Parathyroid adenoma (tissue), 2 donors: ENCODE measurements around the gene CDKN2D.

Experiments
- H2AFZ ChIP-seq: fragments of 300-600 bp; sonication (generic); one replicate; pipeline ENCODE4 v1.7.0; 2017; ENCODE audit warnings: antibody characterized with exemption, mild to moderate bottlenecking
- H3K27ac ChIP-seq: fragments of 300-600 bp; sonication (generic); one replicate; pipeline ENCODE4 v1.7.0; 2017
- H3K27me3 ChIP-seq: fragments of 300-600 bp; sonication (generic); one replicate; pipeline ENCODE4 v1.7.0; 2017; ENCODE audit warnings: low read length; ENCODE audit not compliant: control insufficient read depth, insufficient read depth
- H3K36me3 ChIP-seq: fragments of 300-600 bp; sonication (generic); one replicate; pipeline ENCODE4 v1.7.0; 2017; ENCODE audit warnings: low read length; ENCODE audit not compliant: control insufficient read depth, insufficient read depth
- H3K4me1 ChIP-seq: fragments of 300-600 bp; sonication (generic); one replicate; pipeline ENCODE4 v1.7.0; 2017; ENCODE audit warnings: control low read depth
- H3K4me2 ChIP-seq: fragments of 300-600 bp; sonication (generic); one replicate; pipeline ENCODE4 v1.7.0; 2017; ENCODE audit warnings: low read length
- H3K4me3 ChIP-seq: fragments of 300-600 bp; sonication (generic); one replicate; pipeline ENCODE4 v1.7.0; 2017; ENCODE audit warnings: low read depth, low read length
- H3K79me2 ChIP-seq: fragments of 300-600 bp; sonication (generic); one replicate; pipeline ENCODE4 v1.7.0; 2017; ENCODE audit warnings: control low read depth
- H3K9ac ChIP-seq: fragments of 300-600 bp; sonication (generic); one replicate; pipeline ENCODE4 v1.7.0; 2017; ENCODE audit warnings: mild to moderate bottlenecking
- H3K9me3 ChIP-seq: fragments of 300-600 bp; sonication (generic); one replicate; pipeline ENCODE4 v1.7.0; 2017; ENCODE audit warnings: low read length; ENCODE audit not compliant: control insufficient read depth
- TF ChIP-seq, protein P1 (sequence below): fragments of 300-600 bp; sonication (generic); IDR thresholded peaks from one replicate; pipeline ENCODE4 v1.7.0; 2017; ENCODE audit warnings: antibody characterized with exemption, mild to moderate bottlenecking
- donor health status: primary hyperparathyroidism.

The CDKN2D gene

DNA sequence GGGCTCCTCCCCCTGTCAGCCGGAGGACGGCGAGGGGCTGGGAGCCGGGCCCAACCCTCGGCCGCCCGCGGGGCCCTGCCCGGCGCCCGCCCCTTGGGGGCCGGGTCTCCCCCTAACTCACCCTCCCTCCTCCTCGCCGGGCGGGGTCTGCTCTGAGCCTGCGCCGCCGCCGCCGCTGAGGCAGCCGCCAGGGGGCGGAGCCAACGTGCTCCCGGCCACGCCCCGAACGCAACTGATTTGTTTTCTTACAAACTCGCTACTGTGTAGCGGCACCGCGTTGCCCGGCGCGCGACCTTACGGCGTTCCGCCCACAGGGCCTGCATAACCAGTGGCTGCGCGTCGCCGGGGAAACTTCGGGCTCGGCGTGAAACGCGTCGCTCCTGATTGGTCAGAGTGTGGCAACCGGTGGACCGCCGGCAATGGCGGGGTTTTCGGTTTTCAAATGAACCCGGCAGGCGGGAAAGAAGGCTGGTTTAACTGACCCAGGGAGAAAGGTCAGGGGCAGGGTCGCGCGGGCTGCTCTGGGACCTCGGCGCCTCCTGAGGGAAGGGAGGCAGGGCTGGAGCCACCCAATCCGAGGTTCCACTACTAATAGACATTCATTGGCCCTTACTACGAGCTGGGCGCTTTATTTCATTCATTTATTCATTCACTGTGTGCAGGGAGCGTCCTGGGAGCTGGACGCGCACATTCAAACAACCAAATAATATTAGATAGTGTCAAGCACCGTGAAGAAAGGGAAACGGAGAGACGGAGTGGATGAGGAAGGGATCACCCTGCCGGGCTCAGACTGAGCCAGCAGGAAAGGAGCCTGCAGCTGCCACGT, at the start of gene CDKN2D:
TSS of gene CDKN2D (minus strand) at position 154 of the 826 bp plus-strand sequence. CDS start 326 bp downstream, outside the sequence.
- H3K9me3 ChIP-seq = no peaks in the 10 kb centered on the region
- TF ChIP-seq, protein P1, sequence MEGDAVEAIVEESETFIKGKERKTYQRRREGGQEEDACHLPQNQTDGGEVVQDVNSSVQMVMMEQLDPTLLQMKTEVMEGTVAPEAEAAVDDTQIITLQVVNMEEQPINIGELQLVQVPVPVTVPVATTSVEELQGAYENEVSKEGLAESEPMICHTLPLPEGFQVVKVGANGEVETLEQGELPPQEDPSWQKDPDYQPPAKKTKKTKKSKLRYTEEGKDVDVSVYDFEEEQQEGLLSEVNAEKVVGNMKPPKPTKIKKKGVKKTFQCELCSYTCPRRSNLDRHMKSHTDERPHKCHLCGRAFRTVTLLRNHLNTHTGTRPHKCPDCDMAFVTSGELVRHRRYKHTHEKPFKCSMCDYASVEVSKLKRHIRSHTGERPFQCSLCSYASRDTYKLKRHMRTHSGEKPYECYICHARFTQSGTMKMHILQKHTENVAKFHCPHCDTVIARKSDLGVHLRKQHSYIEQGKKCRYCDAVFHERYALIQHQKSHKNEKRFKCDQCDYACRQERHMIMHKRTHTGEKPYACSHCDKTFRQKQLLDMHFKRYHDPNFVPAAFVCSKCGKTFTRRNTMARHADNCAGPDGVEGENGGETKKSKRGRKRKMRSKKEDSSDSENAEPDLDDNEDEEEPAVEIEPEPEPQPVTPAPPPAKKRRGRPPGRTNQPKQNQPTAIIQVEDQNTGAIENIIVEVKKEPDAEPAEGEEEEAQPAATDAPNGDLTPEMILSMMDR = peak; percentile 68

DNA sequence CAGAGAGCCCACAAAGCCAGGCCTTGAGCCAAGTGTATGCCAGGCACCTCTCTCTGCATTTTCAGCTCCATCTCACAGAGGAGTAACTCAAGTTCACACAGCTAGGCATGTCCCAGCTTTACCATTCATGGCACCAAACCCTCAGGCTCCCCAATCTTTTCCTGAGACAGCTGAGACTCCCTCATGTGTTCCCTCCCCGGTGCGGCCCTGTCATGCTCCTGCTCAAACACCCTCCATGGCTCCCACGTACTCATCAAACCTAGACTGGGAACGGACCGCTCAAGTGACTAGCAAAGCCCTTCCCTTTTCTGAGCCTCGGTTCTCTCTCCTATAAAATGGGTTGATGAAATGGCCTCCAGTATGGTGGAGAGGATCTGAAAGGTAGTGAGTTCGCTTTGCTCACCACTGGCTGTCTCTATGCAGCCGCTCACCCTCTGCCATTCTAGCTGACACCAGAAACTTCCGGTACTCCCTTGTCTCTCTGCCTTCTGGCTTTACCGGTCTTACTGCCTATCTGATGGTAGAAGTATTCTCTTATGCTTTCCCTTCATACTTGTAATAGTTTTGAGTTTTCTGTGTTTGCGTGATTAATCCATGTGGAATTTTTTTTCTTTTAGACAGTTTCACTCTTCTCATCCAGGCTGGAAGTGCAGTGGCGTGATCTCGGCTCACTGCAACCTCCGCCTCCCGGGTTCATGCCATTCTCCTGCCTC, 48.8 kb upstream of the CDKN2D start:
- H3K27ac ChIP-seq = no peak overlapping the region
- peak overlapping the region; percentile 1 for H3K4me3 ChIP-seq
- H2AFZ ChIP-seq = no peak overlapping the region
- H3K9me3 ChIP-seq = no peaks in the 10 kb centered on the region
- TF ChIP-seq, protein P1 = no peak
- peak overlapping the region; percentile 39 for H3K4me2 ChIP-seq
- no peaks in the 10 kb centered on the region for H3K4me1 ChIP-seq
- peaks cover 2% of the 10 kb centered on the region for H3K79me2 ChIP-seq
- H3K36me3 ChIP-seq = no peaks in the 10 kb centered on the region
- no peaks in the 10 kb centered on the region for H3K27me3 ChIP-seq
- no peak overlapping the region for H3K9ac ChIP-seq

More for the DNA sequence above, at the start of gene CDKN2D:
- Histone ChIP-seq H3K4me2 (peak within 1 kb of the TSS; percentile 74), H3K9ac (no peak within 1 kb of the TSS), H3K4me1 (peaks cover 14% of the 10 kb centered on the region), H3K4me3 (peak within 1 kb of the TSS; percentile 53), H3K79me2 (no peaks in the 10 kb centered on the region), H3K27ac (no peak within 1 kb of the TSS), H2AFZ (peak within 1 kb of the TSS; percentile 45), H3K36me3 (no peaks in the 10 kb centered on the region), H3K27me3 (no peaks in the 10 kb centered on the region)

- H3K27me3 ChIP-seq = no peaks in the 10 kb centered on the region
- H3K4me1 ChIP-seq = no peaks in the 10 kb centered on the region
- H3K79me2 ChIP-seq = peaks cover 2% of the 10 kb centered on the region
- TF ChIP-seq, protein P1 = no peak
- H3K27ac ChIP-seq = no peak overlapping the region
- H3K4me2 ChIP-seq = no peak overlapping the region
- no peak overlapping the region for H3K4me3 ChIP-seq
- no peaks in the 10 kb centered on the region for H3K9me3 ChIP-seq
- H3K36me3 ChIP-seq = no peaks in the 10 kb centered on the region
- H2AFZ ChIP-seq = no peak overlapping the region
- no peak overlapping the region for H3K9ac ChIP-seq
Observed at GRCh38 chr19:10615429-10616023, 46.7 kb upstream of the CDKN2D start.

DNA sequence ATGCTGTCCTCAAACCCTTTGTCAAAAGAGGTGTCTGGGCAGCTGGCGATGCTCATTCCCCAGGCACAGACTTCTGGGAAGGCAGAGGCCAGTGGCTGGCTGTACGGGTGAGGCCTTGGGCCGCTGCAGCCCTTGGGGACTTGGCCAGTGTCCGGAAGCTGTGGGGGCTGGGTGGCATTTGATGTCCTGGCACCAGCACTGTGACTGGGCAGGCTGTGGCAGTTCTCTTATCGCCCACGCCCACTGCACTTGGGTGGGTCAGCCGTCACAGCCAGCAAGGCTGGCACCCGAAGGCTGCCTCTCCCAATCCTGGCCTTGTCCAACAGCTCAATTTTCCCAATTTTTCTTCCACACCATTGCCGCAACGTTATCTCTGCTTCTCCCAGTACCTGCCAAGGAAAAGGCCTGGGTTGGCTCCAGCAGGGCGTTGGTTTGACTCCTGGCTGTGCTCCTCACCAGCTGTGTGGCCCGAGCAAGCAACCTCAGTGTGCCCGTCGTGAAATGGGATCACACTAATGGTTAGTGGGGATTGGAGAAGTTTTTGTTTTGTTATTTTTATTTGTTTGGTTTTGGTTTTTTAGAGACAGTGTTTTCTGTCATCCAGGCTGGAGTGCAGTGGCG, 43.8 kb upstream of the CDKN2D start:
- Histone ChIP-seq H3K9ac (no peak overlapping the region), H3K4me1 (no peaks in the 10 kb centered on the region), H3K4me2 (no peak overlapping the region), H2AFZ (peak overlapping the region; percentile 10), H3K36me3 (no peaks in the 10 kb centered on the region), H3K9me3 (no peaks in the 10 kb centered on the region), H3K4me3 (no peak overlapping the region), H3K27me3 (no peaks in the 10 kb centered on the region), H3K79me2 (no peaks in the 10 kb centered on the region), H3K27ac (no peak overlapping the region)
- TF ChIP-seq, protein P1 = no peak
